Neural crest cell (in vitro differentiated cells): Measurements from ENCODE around the gene ZSCAN2. TPM values are rescaled to one million over a fixed set of nuclear protein-coding genes. Genes with fewer than 3 reads are reported as not detected.
A peak's percentile ranks its signal among the peaks of the same experiment; 100 is the strongest.

Source experiments
- DNase-seq: peaks from one replicate; pipeline ENCODE4 v3.0.0; 2021; ENCODE audit warnings: low read depth, mixed read lengths, low spot score
- H3K27ac Mint-ChIP-seq: one replicate; pipeline ENCODE4 v1.8.0; 2021; ENCODE audit warnings: mild to moderate bottlenecking, mixed read lengths; ENCODE audit not compliant: unreplicated experiment
- H3K27me3 Mint-ChIP-seq: 2 replicates; pipeline ENCODE4 v1.8.0; 2021; ENCODE audit warnings: low read depth, mild to moderate bottlenecking, mixed read lengths
- H3K36me3 Mint-ChIP-seq: 2 replicates; pipeline ENCODE4 v1.8.0; 2021; ENCODE audit warnings: low read depth, mild to moderate bottlenecking, mixed read lengths
- H3K4me1 Mint-ChIP-seq: 2 replicates; pipeline ENCODE4 v1.8.0; 2021; ENCODE audit warnings: mixed read lengths
- H3K4me3 Mint-ChIP-seq: one replicate; pipeline ENCODE4 v1.8.0; 2021; ENCODE audit warnings: mild to moderate bottlenecking, mixed read lengths
- H3K9me3 Mint-ChIP-seq: 2 replicates; pipeline ENCODE4 v1.8.0; 2021; ENCODE audit warnings: mixed read lengths
- total RNA-seq: library from RNA; stranded (reverse); gene quantifications from 2 replicates; pipeline ENCODE4 v1.2.1, GENCODE V29; 2021
- TF ChIP-seq, protein P1 (sequence below): fragments of 200-600 bp; sonication (generic); conservative IDR thresholded peaks from 2 replicates; pipeline ENCODE4 v1.5.0; 2021; ENCODE audit warnings: antibody characterized with exemption, mild to moderate bottlenecking

Gene ZSCAN2
- total RNA-seq, 1 donor from 2014 or later, result 21.1 TPM

DNA sequence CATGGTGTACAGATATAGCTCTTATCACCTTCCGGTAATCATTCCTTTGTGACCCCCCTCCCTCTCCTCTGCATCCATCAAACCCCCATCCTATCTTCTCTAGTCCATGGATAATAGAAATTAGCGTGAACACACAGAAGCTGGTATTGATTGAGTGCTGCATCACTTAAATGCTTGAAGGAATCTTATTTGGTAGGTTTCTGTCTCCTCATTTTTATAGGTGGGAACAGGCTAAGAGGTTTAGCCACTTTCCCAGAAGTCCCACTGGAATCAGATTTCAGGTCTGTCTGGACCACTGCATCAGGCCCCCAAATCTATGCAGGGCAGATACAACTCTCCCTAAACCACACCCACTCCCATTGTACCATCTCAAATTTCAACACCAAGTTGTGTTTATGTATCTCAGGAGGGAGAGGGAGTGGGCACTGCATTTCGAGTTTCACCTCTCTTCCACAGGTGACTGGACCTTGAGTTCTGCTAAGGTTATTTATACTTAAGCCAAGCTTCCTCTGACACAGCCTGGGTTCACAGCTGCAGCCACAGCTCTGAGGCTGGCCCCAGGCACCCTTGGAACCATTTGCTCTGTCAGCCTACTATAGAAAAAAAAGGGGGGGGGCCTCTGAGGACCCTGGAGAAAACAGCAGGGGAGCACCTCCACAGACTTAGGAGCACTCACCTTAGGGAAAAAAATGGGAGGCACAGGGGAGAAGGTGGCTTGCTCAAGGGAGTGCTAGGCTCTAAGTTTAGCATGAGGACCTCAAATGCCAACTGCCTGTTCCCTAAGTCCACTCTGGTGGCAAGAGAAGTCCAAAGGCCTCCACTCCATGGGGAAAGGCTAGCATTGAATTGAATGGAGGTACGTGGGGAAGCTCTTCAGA is 59.3 kb downstream of the ZSCAN2 start:
- TF ChIP-seq, protein P1, sequence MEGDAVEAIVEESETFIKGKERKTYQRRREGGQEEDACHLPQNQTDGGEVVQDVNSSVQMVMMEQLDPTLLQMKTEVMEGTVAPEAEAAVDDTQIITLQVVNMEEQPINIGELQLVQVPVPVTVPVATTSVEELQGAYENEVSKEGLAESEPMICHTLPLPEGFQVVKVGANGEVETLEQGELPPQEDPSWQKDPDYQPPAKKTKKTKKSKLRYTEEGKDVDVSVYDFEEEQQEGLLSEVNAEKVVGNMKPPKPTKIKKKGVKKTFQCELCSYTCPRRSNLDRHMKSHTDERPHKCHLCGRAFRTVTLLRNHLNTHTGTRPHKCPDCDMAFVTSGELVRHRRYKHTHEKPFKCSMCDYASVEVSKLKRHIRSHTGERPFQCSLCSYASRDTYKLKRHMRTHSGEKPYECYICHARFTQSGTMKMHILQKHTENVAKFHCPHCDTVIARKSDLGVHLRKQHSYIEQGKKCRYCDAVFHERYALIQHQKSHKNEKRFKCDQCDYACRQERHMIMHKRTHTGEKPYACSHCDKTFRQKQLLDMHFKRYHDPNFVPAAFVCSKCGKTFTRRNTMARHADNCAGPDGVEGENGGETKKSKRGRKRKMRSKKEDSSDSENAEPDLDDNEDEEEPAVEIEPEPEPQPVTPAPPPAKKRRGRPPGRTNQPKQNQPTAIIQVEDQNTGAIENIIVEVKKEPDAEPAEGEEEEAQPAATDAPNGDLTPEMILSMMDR, result no peak
- H3K9me3 Mint-ChIP-seq, result no peaks in the 10 kb centered on the region
- peaks cover 2% of the 10 kb centered on the region for H3K36me3 Mint-ChIP-seq
- H3K4me3 Mint-ChIP-seq, result peak overlapping the region; percentile 32
- peaks cover 16% of the 10 kb centered on the region for H3K4me1 Mint-ChIP-seq
- H3K27me3 Mint-ChIP-seq, result no peaks in the 10 kb centered on the region
- no peak overlapping the region for H3K27ac Mint-ChIP-seq
- DNase-seq, result no peak

DNA sequence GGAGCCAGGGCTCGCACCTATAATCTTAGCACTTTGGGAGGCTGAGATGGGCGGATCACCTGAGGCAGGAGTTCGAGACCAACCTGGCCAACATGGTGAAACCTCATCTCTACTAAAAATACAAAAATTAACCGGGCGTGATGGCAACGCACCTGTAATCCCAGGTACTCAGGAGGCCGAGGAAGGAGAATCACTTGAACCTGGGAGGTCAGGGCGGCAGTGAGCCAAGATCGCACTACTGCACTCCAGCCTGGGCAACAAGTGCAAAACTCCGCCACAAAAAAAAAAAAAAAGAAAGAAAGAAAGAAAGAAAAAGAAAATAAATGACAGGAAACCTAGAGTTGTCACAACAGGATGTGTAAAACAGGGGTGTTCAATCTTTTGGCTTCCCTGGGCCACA is 60.2 kb downstream of the ZSCAN2 start:
- DNase-seq, result no peak
- no peaks in the 10 kb centered on the region for H3K27me3 Mint-ChIP-seq
- H3K27ac Mint-ChIP-seq, result no peak overlapping the region
- no peaks in the 10 kb centered on the region for H3K9me3 Mint-ChIP-seq
- TF ChIP-seq, protein P1, result no peak
- peaks cover 15% of the 10 kb centered on the region for H3K4me1 Mint-ChIP-seq
- no peak overlapping the region for H3K4me3 Mint-ChIP-seq
- H3K36me3 Mint-ChIP-seq, result peaks cover 7% of the 10 kb centered on the region

DNA sequence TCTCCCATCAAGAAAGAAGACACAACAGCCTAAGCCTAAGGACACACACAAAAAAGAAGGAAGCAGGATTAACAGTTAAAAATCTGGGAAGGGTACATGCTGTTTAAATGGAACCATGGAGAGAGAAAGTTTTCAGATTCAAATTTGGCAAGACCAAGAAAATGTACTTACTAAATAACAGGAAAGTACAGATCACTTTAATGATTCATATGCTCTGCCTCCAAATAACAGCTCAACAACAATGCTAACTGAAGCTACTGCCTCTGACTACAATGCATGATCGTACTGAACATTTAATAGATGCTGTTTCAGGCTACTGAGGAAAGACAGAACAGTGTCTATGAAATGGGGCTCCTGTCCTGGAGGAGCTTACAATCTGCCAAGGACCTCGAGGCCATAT is 65.6 kb downstream of the ZSCAN2 start:
- Mint-ChIP-seq H3K4me1 (no peaks in the 10 kb centered on the region), H3K27me3 (no peaks in the 10 kb centered on the region), H3K36me3 (peaks cover 19% of the 10 kb centered on the region), H3K27ac (no peak overlapping the region), H3K9me3 (no peaks in the 10 kb centered on the region), H3K4me3 (no peak overlapping the region)
- DNase-seq, result no peak
- TF ChIP-seq, protein P1, result no peak

DNA sequence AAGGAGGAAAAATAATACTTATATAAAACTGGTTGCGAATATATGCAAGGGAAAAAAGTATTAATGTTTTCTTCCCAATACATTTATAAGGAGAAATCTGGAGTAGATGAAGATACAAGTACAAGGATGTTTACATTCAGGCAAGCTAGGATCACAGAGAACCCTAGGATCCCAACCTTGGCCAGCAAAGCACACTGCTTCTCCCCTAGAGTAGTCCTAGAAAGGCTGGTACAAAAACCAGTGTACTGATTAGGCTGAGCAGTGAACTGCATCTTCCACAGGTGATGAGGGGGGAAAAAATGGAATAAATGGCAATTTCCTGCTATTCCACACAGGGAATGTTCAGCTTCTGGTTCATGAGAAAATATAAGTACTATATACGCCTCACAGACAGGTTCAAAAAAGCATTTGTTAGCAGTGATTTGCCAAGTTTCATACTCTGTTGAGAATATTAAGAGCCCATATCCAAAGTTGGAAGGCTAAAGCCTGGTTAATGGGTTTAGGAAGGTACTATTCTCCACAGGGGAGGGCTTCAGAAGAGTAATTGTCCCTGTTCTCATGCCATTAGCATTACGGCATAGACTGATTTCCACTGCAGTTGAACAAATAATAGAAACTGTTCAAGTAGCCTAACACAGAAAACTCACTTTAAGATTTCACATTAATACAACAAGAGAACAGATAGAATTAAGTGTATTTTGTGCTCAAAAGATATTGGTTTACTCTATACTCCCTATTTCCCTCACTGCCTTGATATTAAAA is 67.6 kb downstream of the ZSCAN2 start:
- Mint-ChIP-seq H3K36me3 (peaks cover 25% of the 10 kb centered on the region), H3K27me3 (no peaks in the 10 kb centered on the region), H3K9me3 (no peaks in the 10 kb centered on the region), H3K4me1 (no peaks in the 10 kb centered on the region), H3K27ac (no peak overlapping the region), H3K4me3 (no peak overlapping the region)
- no peak for DNase-seq
- TF ChIP-seq, protein P1, result no peak

DNA sequence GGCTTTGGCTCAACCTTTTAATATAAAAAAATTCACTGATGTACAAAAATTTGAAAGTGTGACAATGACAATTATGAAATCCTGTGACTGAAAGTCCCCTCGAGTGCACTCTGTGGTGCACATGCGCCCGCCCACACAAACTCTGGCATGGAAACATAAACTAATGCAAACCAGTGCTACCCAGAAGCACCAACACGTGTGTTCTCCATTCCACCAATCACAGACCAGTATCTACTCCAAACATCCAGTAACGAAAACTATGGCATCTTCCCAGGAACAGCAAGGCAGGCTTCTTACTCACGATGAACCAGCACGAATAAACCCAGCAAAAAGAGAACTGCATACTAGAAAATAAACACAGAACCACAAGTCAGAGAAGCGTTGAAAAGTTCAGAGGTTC is 68.9 kb downstream of the ZSCAN2 start:
- H3K27ac Mint-ChIP-seq, result no peak overlapping the region
- H3K4me1 Mint-ChIP-seq, result no peaks in the 10 kb centered on the region

More for the DNA sequence above, 68.9 kb downstream of the ZSCAN2 start:
- Mint-ChIP-seq H3K4me3 (no peak overlapping the region), H3K36me3 (peaks cover 25% of the 10 kb centered on the region), H3K9me3 (no peaks in the 10 kb centered on the region), H3K27me3 (no peaks in the 10 kb centered on the region)
- DNase-seq, result no peak
- TF ChIP-seq, protein P1, result no peak
